C4-2B (cell line): ENCODE data around the gene HDAC10.

Experiments
- H3K27ac ChIP-seq: fragments of 450-650 bp; 2 replicates; pipeline ENCODE4 v1.5.1; 2017
- ZFX ChIP-seq: fragments of 450-650 bp; IDR thresholded peaks from 2 replicates; pipeline ENCODE4 v1.6.1; 2017
- TF ChIP-seq, protein P1 (sequence below): fragments of 450-650 bp; conservative IDR thresholded peaks from 2 replicates; pipeline ENCODE4 v1.5.1; 2017; ENCODE audit warnings: mild to moderate bottlenecking

Gene HDAC10

DNA sequence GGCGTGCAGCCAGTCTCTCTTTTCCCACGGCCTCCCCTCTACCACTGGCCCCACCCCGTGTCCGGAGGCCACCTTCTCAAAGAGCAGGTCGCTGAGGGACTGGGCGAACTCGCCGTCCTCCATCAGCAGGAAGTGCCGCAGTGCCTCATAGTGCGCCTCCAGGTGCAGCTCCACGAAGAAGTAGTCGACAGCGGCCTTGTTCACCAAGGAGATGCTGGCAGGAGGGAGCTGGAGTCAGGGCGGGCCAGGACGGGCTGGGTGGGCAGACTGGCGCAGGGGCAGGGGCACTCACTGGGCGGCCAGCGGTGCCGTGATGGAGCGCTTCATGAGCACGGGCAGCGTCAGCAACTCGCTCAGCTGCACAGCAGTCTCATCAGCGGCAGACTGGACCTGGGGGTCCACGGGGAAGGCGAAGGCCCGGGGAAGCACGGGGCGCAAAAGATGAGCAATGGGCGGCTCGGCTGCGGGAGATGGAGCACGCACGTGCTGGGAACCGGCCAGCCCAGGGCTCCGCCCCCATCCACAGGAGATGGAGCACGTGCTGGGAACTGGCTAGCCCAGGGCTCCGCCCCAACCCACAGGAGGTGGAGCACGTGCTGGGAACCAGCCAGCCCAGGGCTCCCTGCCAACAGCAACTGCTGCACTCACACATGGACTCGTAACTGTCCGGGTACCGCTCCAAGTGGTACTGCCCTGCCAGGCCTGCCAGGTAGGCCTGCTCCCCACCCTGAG, 31.9 kb downstream of the HDAC10 start:
- peak overlapping the region; percentile 58 for H3K27ac ChIP-seq

DNA sequence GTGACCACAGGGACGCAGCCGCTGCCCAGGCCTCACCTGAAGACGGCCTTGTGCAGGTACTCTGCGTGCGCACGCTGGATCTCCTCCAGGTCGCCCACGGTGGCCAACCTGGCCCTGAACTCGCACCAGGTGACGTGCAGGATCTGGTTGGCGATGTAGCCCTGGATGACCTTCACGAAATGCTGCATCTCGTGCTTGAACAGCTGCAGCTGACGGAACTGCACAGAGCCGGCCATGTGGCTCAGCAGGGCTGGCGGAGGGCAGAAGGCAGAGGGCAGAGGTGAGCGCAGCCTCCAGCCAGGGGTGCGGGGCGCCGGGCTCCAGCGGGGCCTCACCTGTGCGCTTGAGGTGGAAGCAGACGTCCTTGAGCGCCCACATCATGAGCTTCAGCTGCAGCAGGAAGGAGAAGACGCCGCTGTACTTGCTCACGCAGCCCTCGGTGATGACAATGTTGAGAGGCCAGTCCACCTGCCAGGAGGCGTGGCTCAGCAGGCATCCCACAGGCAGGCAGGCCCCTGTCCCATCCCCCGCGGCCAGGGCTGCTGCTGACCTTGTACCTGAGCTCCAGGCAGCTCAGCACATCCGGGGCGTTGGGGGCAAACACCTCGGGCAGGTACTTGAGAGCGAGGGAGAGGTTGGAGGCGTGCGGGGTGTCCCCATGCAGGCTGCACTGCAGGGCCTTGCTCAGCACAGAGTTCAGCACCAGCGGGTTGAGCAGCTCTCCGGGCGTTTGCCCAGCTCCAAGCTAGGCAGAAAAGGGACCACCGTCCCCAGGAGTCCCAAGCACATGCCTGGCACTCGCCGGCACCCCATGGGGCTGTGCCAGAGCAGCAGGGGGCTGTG, 32.7 kb downstream of the HDAC10 start:
- H3K27ac ChIP-seq = peak overlapping the region; percentile 58
- TF ChIP-seq, protein P1, sequence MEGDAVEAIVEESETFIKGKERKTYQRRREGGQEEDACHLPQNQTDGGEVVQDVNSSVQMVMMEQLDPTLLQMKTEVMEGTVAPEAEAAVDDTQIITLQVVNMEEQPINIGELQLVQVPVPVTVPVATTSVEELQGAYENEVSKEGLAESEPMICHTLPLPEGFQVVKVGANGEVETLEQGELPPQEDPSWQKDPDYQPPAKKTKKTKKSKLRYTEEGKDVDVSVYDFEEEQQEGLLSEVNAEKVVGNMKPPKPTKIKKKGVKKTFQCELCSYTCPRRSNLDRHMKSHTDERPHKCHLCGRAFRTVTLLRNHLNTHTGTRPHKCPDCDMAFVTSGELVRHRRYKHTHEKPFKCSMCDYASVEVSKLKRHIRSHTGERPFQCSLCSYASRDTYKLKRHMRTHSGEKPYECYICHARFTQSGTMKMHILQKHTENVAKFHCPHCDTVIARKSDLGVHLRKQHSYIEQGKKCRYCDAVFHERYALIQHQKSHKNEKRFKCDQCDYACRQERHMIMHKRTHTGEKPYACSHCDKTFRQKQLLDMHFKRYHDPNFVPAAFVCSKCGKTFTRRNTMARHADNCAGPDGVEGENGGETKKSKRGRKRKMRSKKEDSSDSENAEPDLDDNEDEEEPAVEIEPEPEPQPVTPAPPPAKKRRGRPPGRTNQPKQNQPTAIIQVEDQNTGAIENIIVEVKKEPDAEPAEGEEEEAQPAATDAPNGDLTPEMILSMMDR = no peak
- no peak for TF ChIP-seq ZFX

More for the DNA sequence above, 31.9 kb downstream of the HDAC10 start:
- TF ChIP-seq, protein P1 = no peak
- TF ChIP-seq ZFX = no peak

DNA sequence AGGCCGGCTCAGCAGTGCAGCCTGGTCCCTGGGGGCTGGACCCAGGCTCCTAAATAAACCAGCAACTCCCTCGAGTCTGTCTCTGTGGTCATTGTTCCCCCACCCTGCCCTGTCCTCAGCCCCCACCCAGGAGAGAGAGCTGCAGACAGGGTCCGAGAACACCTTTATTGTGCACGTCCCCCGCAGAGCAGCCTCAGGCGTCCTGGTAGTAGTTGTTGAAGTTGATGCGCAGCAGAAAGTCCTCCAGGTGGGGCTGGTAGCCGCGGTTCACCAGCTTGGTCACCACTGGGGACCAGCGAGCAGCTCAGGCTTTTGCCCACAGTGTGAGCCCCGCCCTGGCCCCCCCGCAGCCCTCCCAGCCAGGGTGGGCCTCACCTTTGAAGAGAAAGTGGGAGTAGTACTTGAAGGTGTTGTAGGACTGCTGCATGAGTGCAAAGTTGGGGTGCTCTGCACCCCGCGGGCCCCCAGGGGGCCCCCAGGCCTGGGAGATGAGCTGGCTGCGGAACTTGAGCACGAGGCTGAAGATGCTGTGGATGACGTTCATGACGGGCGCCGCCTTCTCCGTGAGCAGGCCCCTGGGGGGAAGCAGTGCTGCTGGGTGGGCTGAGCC, 33.4 kb downstream of the HDAC10 start:
- H3K27ac ChIP-seq = peak overlapping the region; percentile 58
- TF ChIP-seq, protein P1 = no peak

DNA sequence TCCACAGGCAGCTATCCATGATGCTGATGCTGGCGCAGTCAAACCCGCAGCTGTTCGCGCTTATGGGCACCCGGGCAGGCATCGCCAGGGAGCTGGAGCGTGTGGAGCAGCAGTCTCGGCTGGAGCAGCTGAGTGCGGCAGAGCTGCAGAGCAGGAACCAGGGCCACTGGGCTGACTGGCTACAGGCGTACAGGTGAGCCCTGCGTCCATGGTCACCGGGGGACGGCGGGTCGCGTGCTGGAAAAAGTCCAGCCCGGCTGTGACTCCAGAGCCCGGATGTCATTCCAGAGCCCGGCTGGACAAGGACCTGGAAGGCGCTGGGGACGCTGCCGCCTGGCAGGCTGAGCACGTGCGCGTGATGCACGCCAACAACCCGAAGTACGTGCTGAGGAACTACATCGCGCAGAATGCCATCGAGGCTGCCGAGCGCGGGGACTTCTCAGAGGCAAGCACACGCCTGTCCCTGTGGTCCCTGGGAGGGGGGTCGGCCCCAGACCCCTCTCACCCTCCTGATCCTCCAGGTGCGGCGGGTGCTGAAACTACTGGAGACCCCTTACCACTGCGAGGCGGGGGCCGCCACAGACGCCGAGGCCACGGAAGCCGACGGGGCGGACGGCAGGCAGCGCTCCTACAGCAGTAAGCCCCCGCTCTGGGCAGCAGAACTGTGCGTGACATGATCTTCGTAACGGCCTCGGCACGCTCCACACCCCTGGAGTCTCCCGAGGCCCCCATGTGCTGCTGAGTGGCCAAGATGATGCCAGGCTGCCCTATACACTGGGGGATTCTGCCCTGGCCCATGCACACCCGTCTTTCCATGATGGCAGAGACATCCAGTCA, 34.2 kb downstream of the HDAC10 start:
- no peak for TF ChIP-seq ZFX
- TF ChIP-seq, protein P1 = no peak

DNA sequence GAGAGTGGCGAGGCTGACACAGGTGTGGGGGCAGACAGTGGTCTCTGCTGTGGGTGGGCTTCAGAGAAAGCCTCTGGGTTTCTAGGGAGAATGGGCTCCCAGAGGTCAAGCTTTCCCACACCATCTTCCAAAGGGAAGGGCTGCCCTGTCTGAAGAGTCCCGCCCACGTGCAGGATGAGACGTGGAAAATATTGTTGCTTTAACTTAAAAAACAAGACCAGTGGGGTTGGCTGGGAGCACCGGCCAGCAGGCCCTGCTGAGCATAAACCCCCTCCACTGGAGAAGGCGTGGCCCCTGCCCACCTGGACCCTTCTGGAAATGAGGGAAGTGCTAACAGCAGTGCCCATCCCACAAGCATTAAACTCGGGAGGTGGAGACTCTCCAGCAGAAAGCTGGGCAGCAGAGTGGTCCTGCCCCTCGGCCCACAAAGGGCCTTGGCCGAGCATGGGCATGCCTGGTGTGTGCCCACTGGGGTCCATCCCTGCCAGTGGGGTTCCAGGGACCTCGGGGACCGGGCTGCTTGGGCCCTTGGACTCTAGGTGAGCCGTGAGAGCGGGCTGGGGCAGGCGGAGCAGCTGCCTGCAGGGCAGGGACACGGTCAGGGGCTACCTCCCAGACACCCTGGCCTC, 34.9 kb downstream of the HDAC10 start:
- H3K27ac ChIP-seq = no peak overlapping the region

More for the DNA sequence above, 34.2 kb downstream of the HDAC10 start:
- no peak overlapping the region for H3K27ac ChIP-seq

More for the DNA sequence above, 34.9 kb downstream of the HDAC10 start:
- TF ChIP-seq, protein P1 = no peak
- no peak for TF ChIP-seq ZFX
